HG03066 (cell line): ENCODE data around the gene SHISA2.
"Not testable (repeated sequence)": the region's sequence is repeated elsewhere in the genome, so short reads cannot be mapped to it uniquely, and the experiment has no call there.

Source experiments
- ATAC-seq: cut with Tn5 transposase; IDR thresholded peaks from one replicate; pipeline ENCODE4 v1.9.1; 2021; ENCODE audit warnings: low read depth; ENCODE audit not compliant: unreplicated experiment

The SHISA2 gene

GRCh38 chr13:26051657-26052311 lies at the start of gene SHISA2:
SHISA2 (minus strand) TSS chr13:26052016; CDS start chr13:26050975, 1,041 bp downstream.
- ATAC-seq: no peak

GRCh38 chr13:26095846-26096610 lies 44.2 kb upstream of the SHISA2 start:
- ATAC-seq: no peak

- no peak for ATAC-seq
Measured at GRCh38 chr13:26095338-26095737, 43.5 kb upstream of the SHISA2 start.

GRCh38 chr13:26076821-26077220 lies 25.0 kb upstream of the SHISA2 start:
- ATAC-seq: not testable (repeated sequence)

GRCh38 chr13:26075498-26075897 lies 23.7 kb upstream of the SHISA2 start:
- ATAC-seq: no peak

GRCh38 chr13:26074706-26075105 lies 22.9 kb upstream of the SHISA2 start:
- ATAC-seq: no peak

- ATAC-seq: not testable (repeated sequence)
Measured at GRCh38 chr13:26072335-26072734, 20.5 kb upstream of the SHISA2 start.

- no peak for ATAC-seq
Measured at GRCh38 chr13:26071691-26072090, 19.9 kb upstream of the SHISA2 start.

- ATAC-seq: not testable (repeated sequence)
Measured at GRCh38 chr13:26069642-26070041, 17.8 kb upstream of the SHISA2 start.

- not testable (repeated sequence) for ATAC-seq
Measured at GRCh38 chr13:26068372-26068771, 16.6 kb upstream of the SHISA2 start.

GRCh38 chr13:26067601-26068000 lies 15.8 kb upstream of the SHISA2 start:
- no peak for ATAC-seq

- not testable (repeated sequence) for ATAC-seq
Measured at GRCh38 chr13:26066492-26066891, 14.7 kb upstream of the SHISA2 start.

GRCh38 chr13:26062853-26063444 lies 11.1 kb upstream of the SHISA2 start:
- ATAC-seq: no peak

- ATAC-seq: no peak
Measured at GRCh38 chr13:26061947-26062346, 10.1 kb upstream of the SHISA2 start.

- ATAC-seq: no peak
Measured at GRCh38 chr13:26061256-26061655, 9.4 kb upstream of the SHISA2 start.

- ATAC-seq: no peak
Measured at GRCh38 chr13:26060357-26060756, 8.5 kb upstream of the SHISA2 start.

GRCh38 chr13:26058704-26059103 lies 6.9 kb upstream of the SHISA2 start:
- no peak for ATAC-seq

- no peak for ATAC-seq
Measured at GRCh38 chr13:26054896-26055295, 3.1 kb upstream of the SHISA2 start.

- ATAC-seq: no peak
Measured at GRCh38 chr13:26053418-26053980, 1.7 kb upstream of the SHISA2 start.

GRCh38 chr13:26052337-26052736 lies 521 bp upstream of the SHISA2 start:
- no peak for ATAC-seq

- ATAC-seq: no peak
Measured at GRCh38 chr13:26051231-26051656, 572 bp downstream of the SHISA2 start.
